DMS153 treated with DMSO at 0.1 percent for 48 hours (cell line): ENCODE results near the gene EEF2K.

Experiments
- DNase-seq: peaks from one replicate; lab custom pipeline; 2025; ENCODE audit not compliant: unreplicated experiment; lab: John Stamatoyannopoulos, UW

The EEF2K gene

GRCh38 chr16:22239131-22239805 is 33.2 kb downstream of the EEF2K start:
- DNase-seq: no peak

DNA sequence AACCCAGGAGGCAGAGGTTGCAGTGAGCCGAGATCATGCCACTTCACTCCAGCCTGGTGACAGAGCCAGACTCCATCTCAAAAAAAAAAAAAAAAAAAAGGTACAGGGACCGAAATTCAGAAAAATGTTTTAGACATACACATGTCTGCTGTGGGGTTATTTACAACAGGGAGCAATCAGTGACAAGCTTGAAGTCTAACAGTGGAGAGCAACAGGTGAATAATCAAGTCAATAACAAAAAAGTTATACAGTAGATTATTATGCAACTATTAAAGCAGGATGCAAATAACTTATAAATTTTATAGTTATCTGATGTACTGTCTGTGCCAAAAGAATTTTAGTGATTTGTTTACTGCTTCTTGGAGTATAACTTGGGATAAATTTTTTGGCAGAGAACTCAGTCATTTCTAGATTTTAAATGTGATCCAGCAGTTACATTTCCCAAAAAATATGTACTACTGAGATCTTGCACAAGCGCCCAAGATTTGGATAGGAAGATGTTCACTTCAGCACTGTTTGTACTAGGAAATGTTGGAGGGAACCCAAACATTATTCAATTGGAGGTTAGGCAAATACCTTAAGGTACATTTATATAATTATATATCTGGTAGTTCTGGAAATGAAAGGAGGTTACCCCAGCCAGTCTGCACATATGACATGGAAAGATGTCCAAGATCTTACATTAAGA is 34.1 kb downstream of the EEF2K start:
- DNase-seq: no peak

GRCh38 chr16:22250522-22250921 is 44.4 kb downstream of the EEF2K start:
- DNase-seq: no peak

- no peak for DNase-seq
Observed at GRCh38 chr16:22252317-22252716, 46.2 kb downstream of the EEF2K start.

DNA sequence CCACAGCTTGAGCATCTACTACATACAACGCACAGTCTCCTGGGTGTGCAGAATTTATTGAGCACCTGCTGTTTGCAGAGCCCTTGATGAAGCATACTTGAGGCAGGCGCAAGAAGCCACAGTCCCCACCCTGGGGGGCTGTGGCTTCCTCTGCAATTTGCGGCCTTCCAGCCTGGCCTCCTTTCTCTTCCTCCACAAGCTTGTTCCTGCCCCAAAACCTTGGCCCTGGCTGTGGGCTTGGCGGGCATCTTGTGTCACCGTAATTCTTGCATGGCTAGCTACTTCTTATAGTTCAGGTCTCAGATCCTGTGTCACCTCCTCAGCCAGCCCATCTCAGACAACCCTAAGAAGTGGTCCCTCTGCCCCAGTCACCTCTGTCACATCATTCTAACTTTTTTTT is 47.2 kb downstream of the EEF2K start:
- no peak for DNase-seq

DNA sequence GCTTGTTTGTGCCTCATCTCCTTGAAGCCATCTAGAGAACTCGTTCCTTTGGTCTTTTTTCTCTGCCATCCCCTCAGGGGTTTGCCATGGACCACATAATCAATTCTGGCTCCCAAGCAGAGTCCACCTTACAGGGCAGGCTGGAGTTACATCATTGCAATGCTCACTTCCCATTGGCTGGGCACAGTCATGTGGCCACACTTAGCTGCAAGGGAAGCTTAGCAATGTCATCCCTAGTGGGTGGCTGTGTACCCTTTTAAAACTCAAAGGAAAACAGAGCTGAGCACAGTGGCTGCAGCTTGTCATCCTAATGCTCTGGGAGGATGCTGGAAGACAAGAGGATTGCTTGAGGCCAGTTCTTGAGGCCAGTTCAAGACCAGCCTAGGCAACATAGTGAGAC is 49.3 kb downstream of the EEF2K start:
- no peak for DNase-seq

- no peak for DNase-seq
Observed at GRCh38 chr16:22257440-22257839, 51.4 kb downstream of the EEF2K start.

DNA sequence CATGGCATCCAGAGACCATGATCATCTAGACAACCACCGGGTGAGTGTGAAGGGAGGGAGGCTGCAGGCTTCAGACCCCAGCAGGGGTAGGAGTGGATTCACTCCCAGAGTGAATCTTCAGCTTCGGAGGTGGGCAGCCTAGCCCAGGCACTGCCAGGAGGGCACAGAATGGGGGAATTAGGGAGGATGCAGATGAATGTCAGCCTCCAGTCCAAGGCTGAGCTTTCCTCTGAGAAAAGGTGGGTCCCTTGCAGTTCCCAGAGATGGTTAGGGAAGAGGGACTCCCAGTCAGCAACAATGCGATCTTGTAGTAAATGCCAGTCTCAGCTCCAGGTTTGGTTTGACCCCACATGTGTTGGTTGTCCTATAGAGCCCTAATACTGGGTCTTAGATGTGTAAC is 54.4 kb downstream of the EEF2K start:
- no peak for DNase-seq

DNA sequence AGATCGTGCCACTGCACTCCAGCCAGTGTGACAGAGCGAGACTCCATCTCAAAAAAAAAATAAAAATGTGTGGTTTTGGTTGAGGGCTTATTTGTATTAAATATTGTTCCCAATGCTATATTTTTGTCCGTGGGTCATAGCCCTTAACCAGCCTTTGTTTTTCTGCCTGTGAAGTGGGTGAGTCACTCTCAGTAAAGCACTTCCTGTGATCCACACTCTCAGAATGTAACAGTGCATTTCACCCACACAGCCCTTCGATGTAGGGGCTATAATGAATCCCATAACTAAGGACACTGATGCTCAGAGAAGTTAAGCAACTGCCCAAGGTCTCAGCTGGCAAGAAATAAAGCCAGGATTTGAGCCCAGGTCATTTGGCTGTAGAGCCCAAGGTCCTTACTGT is 56.4 kb downstream of the EEF2K start:
- no peak for DNase-seq

- DNase-seq: no peak
Observed at GRCh38 chr16:22264786-22265185, 58.7 kb downstream of the EEF2K start.

- no peak for DNase-seq
Observed at GRCh38 chr16:22265351-22265750, 59.3 kb downstream of the EEF2K start.

- no peak for DNase-seq
Observed at GRCh38 chr16:22266546-22266945, 60.5 kb downstream of the EEF2K start.

- no peak for DNase-seq
Observed at GRCh38 chr16:22267764-22268163, 61.7 kb downstream of the EEF2K start.

GRCh38 chr16:22270525-22270924 is 64.4 kb downstream of the EEF2K start:
- DNase-seq: no peak

GRCh38 chr16:22272870-22273650 is 67.0 kb downstream of the EEF2K start:
- DNase-seq: no peak

- no peak for DNase-seq
Observed at GRCh38 chr16:22274916-22275315, 68.8 kb downstream of the EEF2K start.

- DNase-seq: no peak
Observed at GRCh38 chr16:22278441-22279230, 72.6 kb downstream of the EEF2K start.

DNA sequence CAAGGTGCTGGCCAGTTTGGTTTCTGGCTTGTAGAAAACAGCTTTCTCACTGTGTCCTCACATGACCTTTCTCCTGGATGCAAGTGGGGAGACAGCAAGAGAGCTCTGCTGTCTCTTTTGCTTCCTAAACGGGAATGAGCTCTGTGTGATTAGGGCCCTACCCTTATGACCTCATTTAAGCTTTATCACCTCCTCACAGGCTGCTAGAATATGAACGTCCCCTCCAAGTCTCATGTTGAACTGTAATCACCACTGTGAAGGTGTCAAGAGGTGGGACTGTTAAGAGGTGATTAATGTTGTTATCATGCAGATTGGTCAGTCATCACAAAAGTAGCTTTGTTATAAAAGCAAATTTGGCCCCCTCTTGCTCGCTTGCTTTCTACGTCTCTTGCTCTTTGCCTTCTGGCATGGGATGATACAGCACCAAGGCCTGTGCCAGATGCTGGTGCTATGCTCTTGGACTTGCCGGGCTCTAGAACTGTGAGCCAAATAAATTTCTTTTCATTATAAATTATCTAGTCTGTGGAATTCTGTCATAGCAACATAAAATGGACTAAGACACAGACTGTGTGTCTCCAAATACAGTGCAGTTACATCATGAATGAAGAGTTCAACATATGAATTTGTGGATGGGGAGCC is 76.3 kb downstream of the EEF2K start:
- DNase-seq: no peak

GRCh38 chr16:22284637-22285036 is 78.6 kb downstream of the EEF2K start:
- DNase-seq: no peak

DNA sequence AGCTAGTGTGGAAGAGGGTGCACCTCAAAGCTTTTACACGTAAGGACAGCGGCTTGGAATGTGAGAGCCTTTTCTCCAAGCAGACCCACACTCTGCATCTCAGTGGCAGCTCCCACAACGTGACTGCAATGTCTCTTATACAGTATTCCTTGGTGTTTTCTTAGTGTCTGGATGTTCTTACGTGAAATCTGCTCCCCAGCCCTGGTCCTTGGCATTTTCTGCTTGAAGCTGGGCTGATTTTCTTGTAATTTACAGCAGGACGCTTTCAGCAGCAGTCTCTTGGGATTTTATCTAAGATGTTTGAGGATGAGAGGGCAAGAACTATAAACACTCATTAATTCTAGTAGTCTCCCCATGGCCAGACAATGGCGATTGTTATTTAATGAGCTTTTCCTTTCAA is 79.0 kb downstream of the EEF2K start:
- no peak for DNase-seq

GRCh38 chr16:22291020-22291419 is 84.9 kb downstream of the EEF2K start:
- no peak for DNase-seq
